Caki2 (cell line): Measurements from ENCODE around the gene PROM1. TPM values are rescaled to one million over a fixed set of nuclear protein-coding genes. Genes with fewer than 3 reads are reported as not detected.

Source experiments
- total RNA-seq: library from RNA; depleted of rRNA; stranded (reverse); fragments of >200 nt; shearing (Covaris generic); gene quantifications from 2 replicates; pipeline ENCODE4 v1.2.3, GENCODE V29; 2014; ENCODE audit warnings: low replicate concordance; rRNA removed

PROM1 gene
- total RNA-seq, 1 experiment from 2014 or later, result 0.17 TPM

Other genes starting within 250 kb of the PROM1 start
- 2.8 TPM in 2 replicates for gene FGFBP1, start 145.3 kb downstream of the PROM1 start, total RNA-seq
- not detected in 2 replicates for gene FGFBP2, start 120.8 kb downstream of the PROM1 start, total RNA-seq
- 8.2 and 14.7 TPM in 2 replicates for gene TAPT1, start 142.4 kb upstream of the PROM1 start, total RNA-seq